Transverse colon (tissue), 4 donors: ENCODE data around the gene CCDC178. TPM values are rescaled to one million over a fixed set of nuclear protein-coding genes. Genes with fewer than 3 reads are reported as not detected.

Source experiments
- DNase-seq: peaks from one replicate; pipeline ENCODE4 v3.0.0-alpha.2; 2019
- H3K27ac ChIP-seq, 4 donors: fragments of 200-600 bp; sonication (generic); 2 replicates each; pipeline ENCODE4 v1.5.1; 2016 to 2018; ENCODE audit warnings: inconsistent platforms in 4 of 4
- H3K27me3 ChIP-seq: fragments of 200-600 bp; sonication (generic); 2 replicates; pipeline ENCODE4 v1.5.1; 2017; ENCODE audit warnings: inconsistent platforms
- H3K36me3 ChIP-seq, 4 donors: fragments of 200-600 bp; sonication (generic); 2 replicates each; pipeline ENCODE4 v1.5.1; 2017 to 2019; ENCODE audit warnings: inconsistent platforms in 4 of 4
- H3K4me1 ChIP-seq, 4 donors: fragments of 200-600 bp; sonication (generic); 2 replicates each; pipeline ENCODE4 v1.5.1; 2017 to 2020; ENCODE audit warnings: inconsistent platforms in 4 of 4
- H3K4me3 ChIP-seq, 4 donors: fragments of 200-600 bp; sonication (generic); 1 replicate in 1 of 4; 2 replicates in 3 of 4; pipeline versions ENCODE4 v1.5.1 to v1.6.1; 2017 to 2019; ENCODE audit warnings: inconsistent platforms in 4 of 4
- H3K9me3 ChIP-seq, 2 donors: fragments of 200-600 bp; sonication (generic); 2 replicates each; pipeline ENCODE4 v1.5.1; 2017 to 2019; ENCODE audit warnings: inconsistent platforms in 2 of 2
- EP300 ChIP-seq: sonication (generic); formaldehyde crosslinking; IDR thresholded peaks from one replicate; pipeline ENCODE4 v1.6.1; 2017; ENCODE audit warnings: antibody characterized with exemption, low read depth
- POLR2A ChIP-seq: fragments of 450-650 bp; IDR thresholded peaks from one replicate; pipeline ENCODE4 v1.6.1; 2016; ENCODE audit warnings: antibody characterized with exemption, mild to moderate bottlenecking, moderate library complexity
- POLR2AphosphoS5 ChIP-seq, 3 donors: sonication (generic); formaldehyde crosslinking; IDR thresholded peaks; one replicate each; pipeline ENCODE4 v1.6.1; 2016; ENCODE audit warnings: antibody characterized with exemption in 3 of 3
- WGBS, 2 donors: methylation state at CpG; one replicate each; pipeline ENCODE4 v1.1.5; 2018; ENCODE audit warnings: low coverage in 1 of 2; 5-methylcytosine and 5-hydroxymethylcytosine counted together
- in situ Hi-C, 4 donors: fragments of 200-750 bp; cut with MboI; loops; one replicate each; pipeline versions ENCODE4 v1.15.0 to v1.15.1; 2017; ENCODE audit warnings: low sequenced_read_pairs in 3 of 4, low pct_ligation_motif_present in 1 of 4, low pct_unique_long_range_greater_than_20kb in 1 of 4
- intact Hi-C: fragments of 100-400 bp; cut with DNase I; formaldehyde crosslinking; loops from one replicate; pipeline ENCODE4 v1.15.1; 2023; ENCODE audit warnings: low total_unique reads
- total RNA-seq, 4 donors: library from RNA; depleted of rRNA; stranded (reverse); fragments of >200 nt; gene quantifications; one replicate each; pipeline ENCODE4 v1.1.0, GENCODE V29; 2016
- TF ChIP-seq, protein P1 (sequence below), 5 experiments: fragments of 200-600 bp in 3 of 5; fragments of 450-650 bp in 2 of 5; sonication (generic) in 3 of 5; IDR thresholded peaks; 1 replicate in 2 of 5; 2 replicates in 3 of 5; pipeline ENCODE4 v1.5.1; 2016 to 2017; ENCODE audit warnings: antibody characterized with exemption in 5 of 5, inconsistent platforms in 3 of 5, mild to moderate bottlenecking in 2 of 5, moderate library complexity in 1 of 5

Gene CCDC178
- total RNA-seq, 4 donors from 2014 or later = 131 TPM; not detected in 3

DNA sequence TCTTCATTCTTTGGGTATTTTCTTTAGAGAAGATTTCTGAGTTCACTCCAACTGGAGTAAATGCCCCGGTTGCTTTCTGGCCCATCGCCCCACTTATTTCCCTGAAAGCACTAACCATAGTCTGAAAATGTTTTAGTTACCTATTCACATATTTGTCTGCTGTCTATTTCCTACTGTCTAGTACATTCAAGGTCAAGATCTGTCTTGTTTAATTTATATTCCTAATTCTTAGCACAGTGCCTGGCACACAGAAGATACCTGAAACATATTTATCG, 533.3 kb downstream of the CCDC178 start:
- TF ChIP-seq POLR2A = no peak
- TF ChIP-seq, protein P1, sequence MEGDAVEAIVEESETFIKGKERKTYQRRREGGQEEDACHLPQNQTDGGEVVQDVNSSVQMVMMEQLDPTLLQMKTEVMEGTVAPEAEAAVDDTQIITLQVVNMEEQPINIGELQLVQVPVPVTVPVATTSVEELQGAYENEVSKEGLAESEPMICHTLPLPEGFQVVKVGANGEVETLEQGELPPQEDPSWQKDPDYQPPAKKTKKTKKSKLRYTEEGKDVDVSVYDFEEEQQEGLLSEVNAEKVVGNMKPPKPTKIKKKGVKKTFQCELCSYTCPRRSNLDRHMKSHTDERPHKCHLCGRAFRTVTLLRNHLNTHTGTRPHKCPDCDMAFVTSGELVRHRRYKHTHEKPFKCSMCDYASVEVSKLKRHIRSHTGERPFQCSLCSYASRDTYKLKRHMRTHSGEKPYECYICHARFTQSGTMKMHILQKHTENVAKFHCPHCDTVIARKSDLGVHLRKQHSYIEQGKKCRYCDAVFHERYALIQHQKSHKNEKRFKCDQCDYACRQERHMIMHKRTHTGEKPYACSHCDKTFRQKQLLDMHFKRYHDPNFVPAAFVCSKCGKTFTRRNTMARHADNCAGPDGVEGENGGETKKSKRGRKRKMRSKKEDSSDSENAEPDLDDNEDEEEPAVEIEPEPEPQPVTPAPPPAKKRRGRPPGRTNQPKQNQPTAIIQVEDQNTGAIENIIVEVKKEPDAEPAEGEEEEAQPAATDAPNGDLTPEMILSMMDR (IDR thresholded peaks at IDR 0.05) = no peak
- no peak for TF ChIP-seq EP300
- TF ChIP-seq POLR2AphosphoS5 (IDR thresholded peaks at IDR 0.05) = no peak
- H3K27me3 ChIP-seq = no peaks in the 10 kb centered on the region
- intact Hi-C loops = no loop called here
- no peak for DNase-seq
- no peaks in the 10 kb centered on the region for H3K36me3 ChIP-seq
- in situ Hi-C loops = no loop called here
- H3K9me3 ChIP-seq = no peaks in the 10 kb centered on the region
- H3K4me3 ChIP-seq = no peak overlapping the region
- no peak overlapping the region for H3K27ac ChIP-seq
- no peaks in the 10 kb centered on the region for H3K4me1 ChIP-seq
- 90 to 92% methylated on average over 3 of the region's 3 CpGs for WGBS, 2 donors

- no peak for TF ChIP-seq POLR2A
- TF ChIP-seq, protein P1 (IDR thresholded peaks at IDR 0.05) = no peak
- no peak for TF ChIP-seq EP300
- TF ChIP-seq POLR2AphosphoS5 (IDR thresholded peaks at IDR 0.05) = no peak
- in situ Hi-C loops (no loop called here), intact Hi-C loops (no loop called here)
- Histone ChIP-seq H3K9me3 (no peaks in the 10 kb centered on the region), H3K4me1 (no peaks in the 10 kb centered on the region), H3K27ac (no peak overlapping the region), H3K36me3 (no peaks in the 10 kb centered on the region), H3K4me3 (no peak overlapping the region), H3K27me3 (no peaks in the 10 kb centered on the region)
- WGBS, 2 donors = 81 to 88% methylated on average over 7 to 10 of the region's 10 CpGs
- no peak for DNase-seq
These were observed 533.8 kb downstream of the CCDC178 start for GRCh38 chr18:32906506-32907310.

GRCh38 chr18:32905651-32906050, 534.9 kb downstream of the CCDC178 start:
- H3K4me3 ChIP-seq = no peak overlapping the region
- no peaks in the 10 kb centered on the region for H3K36me3 ChIP-seq
- no peaks in the 10 kb centered on the region for H3K4me1 ChIP-seq
- no peaks in the 10 kb centered on the region for H3K27me3 ChIP-seq
- no peak for DNase-seq
- intact Hi-C loops (no loop called here), in situ Hi-C loops (no loop called here)
- WGBS, 2 donors = 95% methylated on average over 5 of the region's 5 CpGs; no CpG with 5 or more reads in 1 of the 2 donors
- H3K27ac ChIP-seq = no peak overlapping the region
- no peaks in the 10 kb centered on the region for H3K9me3 ChIP-seq
- TF ChIP-seq, protein P1 (IDR thresholded peaks at IDR 0.05) = no peak
- TF ChIP-seq EP300 = no peak
- TF ChIP-seq POLR2AphosphoS5 (IDR thresholded peaks at IDR 0.05) = no peak
- TF ChIP-seq POLR2A = no peak

DNA sequence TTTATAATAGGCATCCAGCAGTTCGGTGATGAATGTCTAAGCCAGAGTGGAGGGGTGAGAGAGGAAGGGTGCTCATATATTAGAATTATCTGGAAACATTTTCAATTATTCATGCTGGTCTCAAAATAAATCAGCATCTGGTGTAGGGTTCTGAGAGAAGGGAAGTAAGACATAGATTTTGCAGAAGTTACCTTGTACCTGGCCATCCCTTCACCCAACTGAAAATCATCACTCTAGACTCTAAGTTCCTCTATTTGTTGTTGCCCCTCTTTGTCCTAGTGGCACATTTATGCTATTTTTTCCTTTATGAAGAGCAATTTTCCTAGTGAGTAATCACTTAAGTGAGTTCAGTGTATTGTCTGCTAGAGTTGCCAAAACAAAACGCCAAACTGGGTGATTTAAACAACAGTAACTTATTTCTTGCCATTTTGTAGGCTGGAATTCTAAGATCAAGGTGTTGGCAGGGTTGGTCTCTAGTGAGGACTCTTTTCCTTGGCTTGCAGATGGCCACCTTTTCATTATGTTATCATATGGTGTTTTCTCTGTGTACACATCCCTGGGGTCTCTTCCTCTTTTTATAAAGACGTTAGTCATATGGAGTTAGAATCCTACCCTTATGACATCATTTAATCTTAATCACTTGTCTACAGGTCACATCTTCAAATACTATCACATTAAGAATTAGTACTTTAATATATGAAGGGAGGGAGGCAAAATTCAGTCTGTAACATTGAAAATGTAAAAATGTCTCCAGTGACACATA, 537.8 kb downstream of the CCDC178 start:
- no peaks in the 10 kb centered on the region for H3K4me1 ChIP-seq
- H3K27me3 ChIP-seq = no peaks in the 10 kb centered on the region

More for the DNA sequence above, 537.8 kb downstream of the CCDC178 start:
- Histone ChIP-seq H3K27ac (no peak overlapping the region), H3K36me3 (no peaks in the 10 kb centered on the region), H3K4me3 (no peak overlapping the region), H3K9me3 (no peaks in the 10 kb centered on the region)
- DNase-seq = no peak
- TF ChIP-seq POLR2A (no peak), POLR2AphosphoS5 (IDR thresholded peaks at IDR 0.05) (no peak), EP300 (no peak)
- TF ChIP-seq, protein P1 (IDR thresholded peaks at IDR 0.05) = no peak
- intact Hi-C loops (no loop called here), in situ Hi-C loops (no loop called here)
- 56 to 73% methylated on average over 3 of the region's 3 CpGs for WGBS, 2 donors
